HG02970 (cell line): ENCODE data around the gene SPANXC.
"Not testable (repeated sequence)": the region's sequence is repeated elsewhere in the genome, so short reads cannot be mapped to it uniquely, and the experiment has no call there.

ENCODE experiments used
- ATAC-seq: cut with Tn5 transposase; IDR thresholded peaks from one replicate; pipeline ENCODE4 v1.9.1; 2021; ENCODE audit warnings: mild to moderate bottlenecking, moderate library complexity, moderate number of reproducible peaks; ENCODE audit not compliant: unreplicated experiment, low FRiP score

The SPANXC gene

GRCh38 chrX:141242417-141242816, at the start of gene SPANXC:
SPANXC (minus strand) TSS chrX:141242517; CDS start chrX:141242457, 60 bp downstream.
- not testable (repeated sequence) for ATAC-seq

GRCh38 chrX:141279476-141279875, 37.2 kb upstream of the SPANXC start:
- ATAC-seq = no peak

GRCh38 chrX:141278306-141278705, 36.0 kb upstream of the SPANXC start:
- no peak for ATAC-seq

GRCh38 chrX:141258080-141258479, 15.8 kb upstream of the SPANXC start:
- no peak for ATAC-seq

- no peak for ATAC-seq
Observed at GRCh38 chrX:141221611-141222010, 20.7 kb downstream of the SPANXC start.

GRCh38 chrX:141220342-141221008, 21.8 kb downstream of the SPANXC start:
- ATAC-seq = no peak

GRCh38 chrX:141214196-141214595, 28.1 kb downstream of the SPANXC start:
- ATAC-seq = no peak

- ATAC-seq = no peak
Observed at GRCh38 chrX:141201962-141202361, 40.4 kb downstream of the SPANXC start.
